RWPE2 (cell line): ENCODE results near the gene KCNMA1.

ENCODE experiments used
- ATAC-seq: fragments of 200-7000 bp; cut with Tn5 transposase; 3 replicates; pipeline ENCODE4 v1.9.1; 2021; ENCODE audit warnings: low read depth
- DNase-seq: peaks from one replicate; pipeline ENCODE4 v3.0.0-alpha.2; 2020; ENCODE audit warnings: low spot score
- H3K27ac ChIP-seq: fragments of 450-650 bp; 2 replicates; pipeline ENCODE4 v1.5.1; 2017; ENCODE audit warnings: mild to moderate bottlenecking; ENCODE audit not compliant: poor library complexity, severe bottlenecking
- H3K27me3 ChIP-seq: fragments of 250-450 bp; sonication (Bioruptor Pico); 2 replicates; pipeline ENCODE4 v1.5.1; 2021; ENCODE audit warnings: mild to moderate bottlenecking, moderate library complexity; ENCODE audit not compliant: insufficient read depth, poor library complexity, severe bottlenecking
- H3K36me3 ChIP-seq: fragments of 250-450 bp; sonication (Bioruptor Pico); 2 replicates; pipeline ENCODE4 v1.5.1; 2020; ENCODE audit warnings: low read depth, mild to moderate bottlenecking, moderate library complexity
- H3K4me1 ChIP-seq: fragments of 250-450 bp; sonication (Bioruptor Pico); 2 replicates; pipeline ENCODE4 v1.5.1; 2021; ENCODE audit warnings: mild to moderate bottlenecking, moderate library complexity; ENCODE audit not compliant: insufficient read depth, poor library complexity, severe bottlenecking
- H3K4me3 ChIP-seq: fragments of 250-450 bp; sonication (Bioruptor Pico); 2 replicates; pipeline ENCODE4 v1.5.1; 2021; ENCODE audit warnings: mild to moderate bottlenecking, moderate library complexity; ENCODE audit not compliant: severe bottlenecking
- H3K9me3 ChIP-seq: fragments of 250-450 bp; sonication (Bioruptor Pico); 2 replicates; pipeline ENCODE4 v1.5.1; 2021; ENCODE audit warnings: mild to moderate bottlenecking, moderate library complexity; ENCODE audit not compliant: severe bottlenecking
- TF ChIP-seq, protein P1 (sequence below): fragments of 450-650 bp; IDR thresholded peaks from one replicate; pipeline ENCODE4 v1.5.1; 2017; ENCODE audit warnings: mild to moderate bottlenecking, moderate library complexity; ENCODE audit not compliant: poor library complexity, severe bottlenecking

The KCNMA1 gene

GRCh38 chr10:76997631-76998030 is 640.0 kb downstream of the KCNMA1 start:
- H3K4me1 ChIP-seq = no peaks in the 10 kb centered on the region
- H3K27ac ChIP-seq = no peak overlapping the region
- H3K4me3 ChIP-seq = no peak overlapping the region
- ATAC-seq (no peak), DNase-seq (no peak)
- no peaks in the 10 kb centered on the region for H3K9me3 ChIP-seq
- no peaks in the 10 kb centered on the region for H3K36me3 ChIP-seq
- TF ChIP-seq, protein P1, sequence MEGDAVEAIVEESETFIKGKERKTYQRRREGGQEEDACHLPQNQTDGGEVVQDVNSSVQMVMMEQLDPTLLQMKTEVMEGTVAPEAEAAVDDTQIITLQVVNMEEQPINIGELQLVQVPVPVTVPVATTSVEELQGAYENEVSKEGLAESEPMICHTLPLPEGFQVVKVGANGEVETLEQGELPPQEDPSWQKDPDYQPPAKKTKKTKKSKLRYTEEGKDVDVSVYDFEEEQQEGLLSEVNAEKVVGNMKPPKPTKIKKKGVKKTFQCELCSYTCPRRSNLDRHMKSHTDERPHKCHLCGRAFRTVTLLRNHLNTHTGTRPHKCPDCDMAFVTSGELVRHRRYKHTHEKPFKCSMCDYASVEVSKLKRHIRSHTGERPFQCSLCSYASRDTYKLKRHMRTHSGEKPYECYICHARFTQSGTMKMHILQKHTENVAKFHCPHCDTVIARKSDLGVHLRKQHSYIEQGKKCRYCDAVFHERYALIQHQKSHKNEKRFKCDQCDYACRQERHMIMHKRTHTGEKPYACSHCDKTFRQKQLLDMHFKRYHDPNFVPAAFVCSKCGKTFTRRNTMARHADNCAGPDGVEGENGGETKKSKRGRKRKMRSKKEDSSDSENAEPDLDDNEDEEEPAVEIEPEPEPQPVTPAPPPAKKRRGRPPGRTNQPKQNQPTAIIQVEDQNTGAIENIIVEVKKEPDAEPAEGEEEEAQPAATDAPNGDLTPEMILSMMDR = no peak
- H3K27me3 ChIP-seq = no peaks in the 10 kb centered on the region

- no peak for ATAC-seq
Measured at GRCh38 chr10:76995023-76995422, 642.6 kb downstream of the KCNMA1 start.

DNA sequence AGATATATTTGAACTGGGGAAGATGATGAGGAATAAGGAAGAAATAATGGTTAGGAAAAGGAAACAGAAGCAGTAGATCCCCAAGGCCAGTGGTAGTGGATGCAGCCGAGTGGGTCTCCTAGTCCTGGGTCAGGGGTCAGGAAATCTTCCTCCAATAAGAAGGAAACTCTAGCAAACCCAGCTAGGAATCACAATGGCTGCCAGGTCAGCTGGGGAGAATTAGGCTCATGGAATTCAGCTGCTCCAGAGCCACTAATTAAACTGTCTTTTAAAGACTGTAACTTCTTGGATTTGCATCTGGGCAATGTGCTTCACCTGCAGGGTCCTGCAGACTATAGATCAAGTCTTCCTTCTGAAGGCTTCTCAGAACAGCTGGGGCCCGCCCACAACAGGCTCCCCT is 644.4 kb downstream of the KCNMA1 start:
- ATAC-seq (no peak), DNase-seq (no peak)
- Histone ChIP-seq H3K27ac (no peak overlapping the region), H3K36me3 (no peaks in the 10 kb centered on the region), H3K4me3 (no peak overlapping the region), H3K27me3 (no peaks in the 10 kb centered on the region), H3K4me1 (no peaks in the 10 kb centered on the region), H3K9me3 (no peaks in the 10 kb centered on the region)
- TF ChIP-seq, protein P1 = no peak

More at GRCh38 chr10:76995023-76995422, 642.6 kb downstream of the KCNMA1 start:
- no peaks in the 10 kb centered on the region for H3K27me3 ChIP-seq
- TF ChIP-seq, protein P1 = no peak
- no peaks in the 10 kb centered on the region for H3K9me3 ChIP-seq
- H3K27ac ChIP-seq = no peak overlapping the region
- no peak for DNase-seq
- H3K4me3 ChIP-seq = no peak overlapping the region
- no peaks in the 10 kb centered on the region for H3K36me3 ChIP-seq
- H3K4me1 ChIP-seq = no peaks in the 10 kb centered on the region

GRCh38 chr10:76992467-76992866 is 645.1 kb downstream of the KCNMA1 start:
- Histone ChIP-seq H3K36me3 (no peaks in the 10 kb centered on the region), H3K27me3 (no peaks in the 10 kb centered on the region), H3K4me3 (no peak overlapping the region), H3K4me1 (no peaks in the 10 kb centered on the region), H3K9me3 (no peaks in the 10 kb centered on the region), H3K27ac (no peak overlapping the region)
- ATAC-seq = no peak
- DNase-seq = no peak
- TF ChIP-seq, protein P1 = no peak

DNA sequence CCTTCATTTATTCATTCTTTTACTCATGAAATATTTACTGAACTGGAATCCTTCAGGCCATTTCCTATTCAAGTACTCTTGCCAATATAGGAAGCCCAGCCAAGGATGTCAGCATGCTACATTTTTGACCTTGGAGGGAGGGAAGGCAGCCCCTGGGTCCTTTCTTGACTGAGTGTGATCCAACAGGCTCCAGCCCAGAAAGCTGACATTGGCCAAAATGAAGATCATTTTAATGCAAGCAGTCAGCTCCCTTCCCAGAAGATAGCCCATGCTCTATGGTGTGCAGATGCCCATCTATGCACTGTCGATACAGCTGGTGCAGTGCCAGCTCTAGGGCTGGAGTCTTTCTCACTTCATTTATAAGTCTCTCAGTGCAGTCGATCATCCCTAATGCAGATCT is 646.0 kb downstream of the KCNMA1 start:
- TF ChIP-seq, protein P1 = no peak
- no peak for DNase-seq

More for the DNA sequence above, 646.0 kb downstream of the KCNMA1 start:
- Histone ChIP-seq H3K4me1 (no peaks in the 10 kb centered on the region), H3K27ac (no peak overlapping the region), H3K27me3 (no peaks in the 10 kb centered on the region), H3K36me3 (no peaks in the 10 kb centered on the region), H3K9me3 (no peaks in the 10 kb centered on the region), H3K4me3 (no peak overlapping the region)
- no peak for ATAC-seq
